HEK293T (cell line): ENCODE data around the gene STK26.
A peak's percentile ranks its signal among the peaks of the same experiment; 100 is the strongest.

Experiments
- CTCF ChIA-PET: fragments of 350-600 bp; formaldehyde crosslinking; extraction: SDS; loops from one replicate; lab custom pipeline; 2021; ENCODE audit warnings: antibody characterized with exemption, inconsistent platforms; lab: Yijun Ruan, JAX
- POLR2A ChIA-PET: fragments of 350-600 bp; formaldehyde crosslinking; extraction: SDS; loops from one replicate; lab custom pipeline; 2020; ENCODE audit warnings: antibody characterized with exemption, inconsistent platforms; lab: Yijun Ruan, JAX
- DNase-seq: peaks from one replicate; pipeline ENCODE4 v3.0.0; 2012; ENCODE audit warnings: mixed read lengths; ENCODE audit errors: extremely low spot score
- ARNT ChIP-seq: fragments of 450-650 bp; IDR thresholded peaks from 2 replicates; pipeline ENCODE4 v1.6.1; 2017; ENCODE audit warnings: mild to moderate bottlenecking
- BHLHE40 ChIP-seq: fragments of 450-650 bp; IDR thresholded peaks from 2 replicates; pipeline ENCODE4 v1.6.1; 2016; ENCODE audit warnings: mild to moderate bottlenecking, moderate library complexity, borderline replicate concordance
- CTBP1 ChIP-seq: fragments of 450-650 bp; IDR thresholded peaks from 2 replicates; pipeline ENCODE4 v1.6.1; 2016; ENCODE audit warnings: borderline replicate concordance
- ELF4 ChIP-seq: fragments of 450-650 bp; IDR thresholded peaks from 2 replicates; pipeline ENCODE4 v1.6.1; 2017; ENCODE audit warnings: antibody characterized with exemption
- FOXA1 ChIP-seq: fragments of 450-650 bp; IDR thresholded peaks from 2 replicates; pipeline ENCODE4 v1.6.1; 2016; ENCODE audit warnings: mild to moderate bottlenecking
- FOXK2 ChIP-seq: fragments of 450-650 bp; IDR thresholded peaks from 2 replicates; pipeline ENCODE4 v1.6.1; 2016; ENCODE audit warnings: mild to moderate bottlenecking
- FOXM1 ChIP-seq: fragments of 450-650 bp; IDR thresholded peaks from 2 replicates; pipeline ENCODE4 v1.6.1; 2017; ENCODE audit warnings: mild to moderate bottlenecking, borderline replicate concordance
- HDGF ChIP-seq: fragments of 450-650 bp; IDR thresholded peaks from 2 replicates; pipeline ENCODE4 v1.6.1; 2017; ENCODE audit warnings: antibody characterized with exemption, borderline replicate concordance
- L3MBTL2 ChIP-seq: fragments of 450-650 bp; conservative IDR thresholded peaks from 2 replicates; pipeline ENCODE4 v1.6.1; 2016; ENCODE audit warnings: mild to moderate bottlenecking
- LEF1 ChIP-seq: fragments of 450-650 bp; IDR thresholded peaks from 2 replicates; pipeline ENCODE4 v1.6.1; 2017; ENCODE audit warnings: mild to moderate bottlenecking, borderline replicate concordance
- NFRKB ChIP-seq: fragments of 450-650 bp; IDR thresholded peaks from 2 replicates; pipeline ENCODE4 v1.6.1; 2016; ENCODE audit warnings: mild to moderate bottlenecking, moderate library complexity
- SP1 ChIP-seq: fragments of 450-650 bp; IDR thresholded peaks from 2 replicates; pipeline ENCODE4 v1.6.1; 2017
- SUZ12 ChIP-seq: fragments of 450-650 bp; IDR thresholded peaks from 2 replicates; pipeline ENCODE4 v1.6.1; 2016; ENCODE audit warnings: mild to moderate bottlenecking
- TARDBP ChIP-seq: fragments of 450-650 bp; IDR thresholded peaks from 2 replicates; pipeline ENCODE4 v1.6.1; 2016
- ZNF384 ChIP-seq: fragments of 450-650 bp; IDR thresholded peaks from 2 replicates; pipeline ENCODE4 v1.6.1; 2016
- TF ChIP-seq, protein P1 (sequence below): fragments of 450-650 bp; IDR thresholded peaks from 2 replicates; pipeline ENCODE4 v1.6.1; 2016

Gene STK26

GRCh38 chrX:132033166-132033565 is 10.1 kb downstream of the STK26 start:
- CTCF ChIA-PET: no interaction called here
- no peak for DNase-seq
- TF ChIP-seq SP1 (no peak), LEF1 (no peak), NFRKB (no peak), SUZ12 (no peak), TARDBP (no peak), HDGF (no peak), BHLHE40 (no peak)
- POLR2A ChIA-PET: interaction anchor here (1.1 to 1.3 kb wide), 2 partner anchors 9 to 10 kb away, joined by 3 read pairs; partner anchors contain the start of gene STK26

DNA sequence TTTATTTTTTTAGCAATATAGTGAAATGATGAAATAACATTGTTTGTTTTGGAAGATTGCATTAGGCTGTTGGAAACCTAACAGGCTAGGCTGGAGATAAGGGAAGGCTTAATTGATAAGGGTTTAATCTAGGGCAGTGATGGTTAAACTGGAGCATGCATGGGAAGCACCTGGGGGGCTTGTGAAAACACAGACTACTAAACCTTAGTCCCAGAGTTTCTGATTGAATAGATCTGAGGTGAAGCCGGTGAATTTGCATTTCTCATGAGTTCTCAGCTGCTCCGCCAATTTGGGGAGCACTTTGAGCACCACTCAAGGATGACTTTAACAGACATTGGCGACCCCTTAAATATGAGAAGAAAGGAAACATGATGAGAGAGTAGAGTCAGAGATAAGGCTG is 11.5 kb downstream of the STK26 start:
- TF ChIP-seq FOXM1: no peak
- POLR2A ChIA-PET: no interaction called here
- CTCF ChIA-PET: no interaction called here
- DNase-seq: no peak

- no peak for DNase-seq
- ChIA-PET CTCF (no interaction called here), POLR2A (no interaction called here)
- TF ChIP-seq SUZ12 (no peak), NFRKB (no peak), ZNF384 (peak; percentile 78)
Observed at GRCh38 chrX:132037479-132037993, 14.4 kb downstream of the STK26 start.

DNA sequence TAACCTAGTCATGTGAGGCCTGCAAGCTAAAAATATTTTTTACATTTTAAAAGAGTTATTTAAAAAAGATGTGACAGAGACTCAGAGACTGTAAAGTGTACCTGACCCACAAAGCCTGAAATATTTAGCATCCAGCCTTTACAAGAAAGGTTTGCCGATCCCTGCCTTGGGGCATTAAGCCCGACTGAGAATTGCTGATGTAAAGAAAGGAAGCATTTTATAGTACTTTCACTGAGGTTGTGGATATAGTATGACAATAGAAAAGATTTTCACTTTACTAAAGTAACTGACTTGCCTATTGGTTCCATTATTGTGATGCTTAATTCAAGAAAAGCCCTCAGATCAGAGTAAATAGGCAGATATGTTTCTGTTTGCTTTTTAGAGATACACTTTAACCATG is 17.0 kb downstream of the STK26 start:
- TF ChIP-seq LEF1 (no peak), FOXK2 (no peak), HDGF (no peak), FOXA1 (no peak), SP1 (no peak), CTBP1 (no peak), TARDBP (no peak), ELF4 (no peak), ZNF384 (no peak), ARNT (no peak), NFRKB (no peak)
- TF ChIP-seq, protein P1, sequence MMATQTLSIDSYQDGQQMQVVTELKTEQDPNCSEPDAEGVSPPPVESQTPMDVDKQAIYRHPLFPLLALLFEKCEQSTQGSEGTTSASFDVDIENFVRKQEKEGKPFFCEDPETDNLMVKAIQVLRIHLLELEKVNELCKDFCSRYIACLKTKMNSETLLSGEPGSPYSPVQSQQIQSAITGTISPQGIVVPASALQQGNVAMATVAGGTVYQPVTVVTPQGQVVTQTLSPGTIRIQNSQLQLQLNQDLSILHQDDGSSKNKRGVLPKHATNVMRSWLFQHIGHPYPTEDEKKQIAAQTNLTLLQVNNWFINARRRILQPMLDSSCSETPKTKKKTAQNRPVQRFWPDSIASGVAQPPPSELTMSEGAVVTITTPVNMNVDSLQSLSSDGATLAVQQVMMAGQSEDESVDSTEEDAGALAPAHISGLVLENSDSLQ: no peak
- CTCF ChIA-PET: no interaction called here
- no peak for DNase-seq
- POLR2A ChIA-PET: no interaction called here

GRCh38 chrX:132041015-132041414 is 17.9 kb downstream of the STK26 start:
- TF ChIP-seq CTBP1 (no peak), NFRKB (no peak), SP1 (no peak), ZNF384 (no peak), TARDBP (no peak), SUZ12 (no peak), FOXA1 (no peak), BHLHE40 (no peak), HDGF (no peak), ARNT (no peak), FOXM1 (no peak), FOXK2 (no peak), L3MBTL2 (no peak), ELF4 (no peak), LEF1 (no peak)
- TF ChIP-seq, protein P1: no peak
- ChIA-PET CTCF (no interaction called here), POLR2A (no interaction called here)
- no peak for DNase-seq

DNA sequence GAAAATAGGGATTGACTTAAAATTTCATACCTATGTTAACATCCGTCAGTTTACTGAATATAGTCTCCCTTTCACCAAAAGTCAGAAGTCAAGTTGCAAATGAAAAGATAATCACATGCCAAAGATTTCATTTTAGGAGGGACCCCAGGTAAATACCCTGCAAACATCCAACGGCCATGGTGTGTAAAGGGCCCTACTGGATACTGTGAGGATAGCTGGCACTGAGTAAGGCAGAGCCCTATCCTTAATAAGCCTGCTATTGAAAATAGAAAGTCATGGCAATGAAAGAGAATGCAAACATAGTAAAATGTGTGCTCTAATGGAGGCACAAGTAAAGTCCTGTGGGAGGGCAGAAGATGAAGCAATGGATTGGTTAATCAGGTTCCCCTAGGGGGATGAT is 20.9 kb downstream of the STK26 start:
- TF ChIP-seq HDGF (no peak), SP1 (no peak), FOXA1 (no peak), L3MBTL2 (no peak), FOXK2 (no peak), BHLHE40 (no peak), ELF4 (no peak), ARNT (no peak), SUZ12 (no peak), LEF1 (no peak), ZNF384 (no peak)
- TF ChIP-seq, protein P1: no peak
- ChIA-PET CTCF (no interaction called here), POLR2A (no interaction called here)
- no peak for DNase-seq

DNA sequence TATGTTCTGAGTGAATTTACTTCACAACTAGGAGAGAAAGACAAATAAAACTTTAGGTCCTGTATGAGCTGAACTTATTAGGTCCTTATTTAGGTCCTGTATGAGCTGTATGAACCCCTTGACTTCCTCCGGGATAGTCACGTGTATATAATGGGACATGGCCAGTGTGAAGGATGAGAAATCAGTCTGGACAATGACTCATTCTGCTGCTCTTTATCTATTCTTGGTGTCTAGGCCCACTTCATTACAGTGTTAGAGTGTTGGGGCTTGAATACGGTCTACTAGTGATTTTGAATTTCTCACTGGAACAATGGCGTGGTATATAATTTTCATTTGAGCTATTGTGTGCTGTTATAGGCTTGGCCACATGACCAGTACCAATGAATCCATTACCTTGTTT is 21.9 kb downstream of the STK26 start:
- no peak for DNase-seq
- ChIA-PET CTCF (no interaction called here), POLR2A (no interaction called here)

More for the DNA sequence above, 21.9 kb downstream of the STK26 start:
- TF ChIP-seq FOXM1: no peak
- no peak for TF ChIP-seq BHLHE40
- TF ChIP-seq LEF1: no peak
- TF ChIP-seq TARDBP: no peak
- TF ChIP-seq ARNT: no peak
- no peak for TF ChIP-seq ELF4
- TF ChIP-seq FOXA1: no peak
